Stomach (tissue), 19 donors: ENCODE data around the gene MYF6. TPM values are rescaled to one million over a fixed set of nuclear protein-coding genes. Genes with fewer than 3 reads are reported as not detected.
"Not testable (repeated sequence)": the region's sequence is repeated elsewhere in the genome, so short reads cannot be mapped to it uniquely, and the experiment has no call there.

ENCODE experiments used
- DNase-seq, 2 donors: peaks; one replicate each; pipeline versions ENCODE4 v3.0.0 to v3.0.0-alpha.2; 2013 to 2019
- H3K27ac ChIP-seq, 5 donors: fragments of 200-600 bp in 4 of 5; sonication (generic) in 4 of 5; one replicate each; pipeline ENCODE4 v1.5.1; 2013 to 2019; ENCODE audit warnings: mild to moderate bottlenecking in 1 of 5, moderate library complexity in 1 of 5
- H3K27me3 ChIP-seq, 3 donors: fragments of 200-600 bp; sonication (generic); one replicate each; pipeline ENCODE4 v1.5.1; 2017 to 2019; ENCODE audit warnings: mixed run types in 1 of 3
- H3K36me3 ChIP-seq, 4 donors: fragments of 200-600 bp; sonication (generic); 1 replicate in 3 of 4; 2 replicates in 1 of 4; pipeline ENCODE4 v1.5.1; 2016 to 2019
- H3K4me1 ChIP-seq, 4 donors: fragments of 200-600 bp; sonication (generic); one replicate each; pipeline ENCODE4 v1.5.1; 2016 to 2019
- H3K4me3 ChIP-seq, 4 donors: fragments of 200-600 bp; sonication (generic) in 3 of 4; one replicate each; pipeline ENCODE4 v1.5.1; 2016 to 2019; ENCODE audit warnings: mild to moderate bottlenecking in 1 of 4
- H3K9me3 ChIP-seq, 4 donors: fragments of 200-600 bp; sonication (generic); one replicate each; pipeline ENCODE4 v1.5.1; 2016 to 2019
- CTCF ChIP-seq, 7 experiments: fragments of 450-650 bp in 4 of 7; fragments of 200-600 bp in 3 of 7; sonication (generic) in 3 of 7; IDR thresholded peaks; one replicate each; pipeline ENCODE4 v1.5.1; 2016 to 2019; ENCODE audit warnings: antibody characterized with exemption in 7 of 7, control low read depth in 2 of 7, mild to moderate bottlenecking in 1 of 7
- EP300 ChIP-seq: sonication (generic); formaldehyde crosslinking; IDR thresholded peaks from one replicate; pipeline ENCODE4 v1.6.1; 2017; ENCODE audit warnings: antibody characterized with exemption
- POLR2A ChIP-seq, 4 donors: fragments of 450-650 bp; IDR thresholded peaks; one replicate each; pipeline ENCODE4 v1.6.1; 2016; ENCODE audit warnings: antibody characterized with exemption in 4 of 4, control low read depth in 2 of 4, mild to moderate bottlenecking in 1 of 4, moderate library complexity in 1 of 4
- POLR2AphosphoS5 ChIP-seq, 3 donors: sonication (generic); formaldehyde crosslinking; IDR thresholded peaks; one replicate each; pipeline ENCODE4 v1.6.1; 2016; ENCODE audit warnings: antibody characterized with exemption in 3 of 3
- WGBS, 5 donors: extraction: QIAGEN DNeasy Blood & Tissue Kit in 3 of 5; methylation state at CpG; one replicate each; pipeline versions ENCODE4 v1.1.5 to v1.1.7; 2013 to 2018; 5-methylcytosine and 5-hydroxymethylcytosine counted together
- intact Hi-C: fragments of 100-400 bp; cut with DNase I; formaldehyde crosslinking; loops from one replicate; pipeline ENCODE4 v1.15.1; 2023; ENCODE audit warnings: low total_unique reads
- long read RNA-seq, 10 donors: transcript quantifications; one replicate each; lab custom pipeline, GENCODE V29; 2026
- polyA plus RNA-seq, 3 donors: library from polyadenylated mRNA; stranded (reverse); fragments of 200-250 nt; gene quantifications; one replicate each; pipeline ENCODE4 v1.2.3, GENCODE V29; 2013
- total RNA-seq, 5 donors: library from RNA; depleted of rRNA; stranded (reverse); fragments of >200 nt; gene quantifications; one replicate each; pipeline versions ENCODE4 v1.1.0 to v1.2.3, GENCODE V29; 2014 to 2016
- donor health status: healthy with polysubstance abuse.
- donor health status: Bipolar disorder and iron deficiency.
- donor health status: healthy.

The MYF6 gene
- total RNA-seq (not detected), polyA plus RNA-seq (1 to 10 TPM in 1 of 3 donors, not detected in 2; 2.1 TPM)
- long read RNA-seq, donor 1 = 0 reads
- long read RNA-seq, donor 2 = 0 reads
- long read RNA-seq, donor 3 = 0 reads
- long read RNA-seq, donor 4 = 0 reads
- long read RNA-seq, donor 5, partial matches to known transcripts = 0 of 1 reads
- long read RNA-seq, donor 5, other reads (novel, unspliced or antisense) = 0 of 1 reads
- long read RNA-seq, donor 6 = 0 reads
- long read RNA-seq, donor 7 = 0 reads
- long read RNA-seq, donor 8 = 0 reads
- long read RNA-seq, donor 9 = 0 reads
- long read RNA-seq, donor 10 = 0 reads

GRCh38 chr12:80707126-80707829 is at the start of gene MYF6:
Gene MYF6 (plus strand): TSS chr12:80707634. CDS start chr12:80707720, 86 bp downstream.
- no peak within 1 kb of the TSS for H3K27ac ChIP-seq
- H3K4me1 ChIP-seq = peaks cover 0 to 17% (median 9%) of the 10 kb centered on the region in 4 donors
- TF ChIP-seq POLR2AphosphoS5 (IDR thresholded peaks at IDR 0.05) = no peak
- TF ChIP-seq CTCF (IDR thresholded peaks at IDR 0.05) = no peak
- no peak for DNase-seq
- 62 to 71% (median 68%) methylated on average over 3 to 4 of the region's 4 CpGs for WGBS, 5 donors
- peaks cover 0 to 29% (median 13%) of the 10 kb centered on the region in 3 donors for H3K27me3 ChIP-seq
- intact Hi-C loops = no loop called here
- H3K4me3 ChIP-seq = peak within 1 kb of the TSS in 3 of 4 donors; percentile 1 to 19 (median 2)
- peaks cover 0 to 7% (median 0%) of the 10 kb centered on the region in 4 donors for H3K9me3 ChIP-seq
- no peaks in the 10 kb centered on the region for H3K36me3 ChIP-seq

GRCh38 chr12:80659512-80660063 is 47.8 kb upstream of the MYF6 start:
- 78 to 85% (median 82%) methylated on average over 5 of the region's 5 CpGs for WGBS, 5 donors
- intact Hi-C loops = no loop called here

GRCh38 chr12:80662586-80662985 is 44.8 kb upstream of the MYF6 start:
- no peaks in the 10 kb centered on the region for H3K36me3 ChIP-seq
- no peaks in the 10 kb centered on the region for H3K27me3 ChIP-seq
- H3K4me3 ChIP-seq = no peak overlapping the region
- no peaks in the 10 kb centered on the region for H3K4me1 ChIP-seq
- TF ChIP-seq POLR2A (IDR thresholded peaks at IDR 0.05) (no peak), EP300 (no peak), POLR2AphosphoS5 (IDR thresholded peaks at IDR 0.05) (no peak), CTCF (IDR thresholded peaks at IDR 0.05) (no peak)
- no peak overlapping the region for H3K27ac ChIP-seq
- intact Hi-C loops = no loop called here
- no peak for DNase-seq
- H3K9me3 ChIP-seq = no peaks in the 10 kb centered on the region

More at GRCh38 chr12:80659512-80660063, 47.8 kb upstream of the MYF6 start:
- Histone ChIP-seq H3K27ac (no peak overlapping the region), H3K4me1 (no peaks in the 10 kb centered on the region), H3K4me3 (no peak overlapping the region), H3K27me3 (no peaks in the 10 kb centered on the region), H3K36me3 (no peaks in the 10 kb centered on the region), H3K9me3 (no peaks in the 10 kb centered on the region)
- no peak for DNase-seq
- TF ChIP-seq CTCF (IDR thresholded peaks at IDR 0.05) (no peak), EP300 (no peak), POLR2A (IDR thresholded peaks at IDR 0.05) (no peak), POLR2AphosphoS5 (IDR thresholded peaks at IDR 0.05) (no peak)

GRCh38 chr12:80670214-80670613 is 37.2 kb upstream of the MYF6 start:
- no peaks in the 10 kb centered on the region for H3K36me3 ChIP-seq
- no peak overlapping the region for H3K4me3 ChIP-seq
- H3K27ac ChIP-seq = no peak overlapping the region
- H3K9me3 ChIP-seq = no peaks in the 10 kb centered on the region
- no peaks in the 10 kb centered on the region for H3K4me1 ChIP-seq
- intact Hi-C loops = no loop called here
- WGBS, 5 donors = 63 to 75% (median 71%) methylated on average over 5 of the region's 5 CpGs
- H3K27me3 ChIP-seq = no peaks in the 10 kb centered on the region
- TF ChIP-seq POLR2A (IDR thresholded peaks at IDR 0.05) (no peak), CTCF (IDR thresholded peaks at IDR 0.05) (no peak), EP300 (no peak), POLR2AphosphoS5 (IDR thresholded peaks at IDR 0.05) (no peak)
- no peak for DNase-seq

GRCh38 chr12:80676042-80676636 is 31.3 kb upstream of the MYF6 start:
- H3K9me3 ChIP-seq, H3K27me3 ChIP-seq, intact Hi-C loops, H3K4me3 ChIP-seq, H3K27ac ChIP-seq, DNase-seq, H3K36me3 ChIP-seq, H3K4me1 ChIP-seq: not testable (repeated sequence)
- 86 to 94% (median 91%) methylated on average over 13 of the region's 13 CpGs for WGBS, 5 donors
